SIG-M5 treated with dmso at 0.1 percent for 504 hours (cell line): Measurements from ENCODE around the gene ZNF554.
"Not testable (repeated sequence)": the region's sequence is repeated elsewhere in the genome, so short reads cannot be mapped to it uniquely, and the experiment has no call there.

Source experiments
- DNase-seq: peaks from one replicate; lab custom pipeline; 2025; ENCODE audit not compliant: unreplicated experiment; lab: John Stamatoyannopoulos, UW

The ZNF554 gene

DNA sequence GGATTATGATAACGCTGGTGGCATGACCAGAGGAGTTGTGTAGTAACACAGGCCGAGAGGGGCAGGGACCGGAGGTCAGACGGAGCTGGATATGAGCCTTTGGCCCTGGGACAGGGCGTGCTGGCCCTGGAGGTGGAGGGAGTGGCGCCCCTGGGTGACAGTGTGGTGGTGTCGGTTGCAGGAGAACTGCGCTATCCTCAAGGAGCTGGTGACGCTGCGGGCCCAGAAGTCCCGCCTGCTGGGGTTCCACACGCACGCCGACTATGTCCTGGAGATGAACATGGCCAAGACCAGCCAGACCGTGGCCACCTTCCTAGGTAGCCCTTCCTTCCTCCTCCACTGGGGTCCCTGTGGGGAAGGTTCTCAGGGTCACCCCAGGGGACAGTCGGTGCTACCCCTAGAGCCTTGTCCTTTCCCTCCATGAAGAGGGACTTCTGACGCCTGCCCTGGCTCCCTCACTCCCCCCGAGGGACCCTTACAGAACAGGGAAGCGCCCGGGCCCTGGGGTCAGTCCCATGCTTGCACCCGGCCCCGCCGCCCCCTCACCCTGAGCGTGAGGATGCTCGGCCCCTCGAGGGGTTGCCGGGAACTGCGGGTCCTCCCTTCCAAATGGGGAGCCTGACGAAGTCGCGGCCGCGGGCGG, 12.8 kb upstream of the ZNF554 start:
- DNase-seq: no peak

DNA sequence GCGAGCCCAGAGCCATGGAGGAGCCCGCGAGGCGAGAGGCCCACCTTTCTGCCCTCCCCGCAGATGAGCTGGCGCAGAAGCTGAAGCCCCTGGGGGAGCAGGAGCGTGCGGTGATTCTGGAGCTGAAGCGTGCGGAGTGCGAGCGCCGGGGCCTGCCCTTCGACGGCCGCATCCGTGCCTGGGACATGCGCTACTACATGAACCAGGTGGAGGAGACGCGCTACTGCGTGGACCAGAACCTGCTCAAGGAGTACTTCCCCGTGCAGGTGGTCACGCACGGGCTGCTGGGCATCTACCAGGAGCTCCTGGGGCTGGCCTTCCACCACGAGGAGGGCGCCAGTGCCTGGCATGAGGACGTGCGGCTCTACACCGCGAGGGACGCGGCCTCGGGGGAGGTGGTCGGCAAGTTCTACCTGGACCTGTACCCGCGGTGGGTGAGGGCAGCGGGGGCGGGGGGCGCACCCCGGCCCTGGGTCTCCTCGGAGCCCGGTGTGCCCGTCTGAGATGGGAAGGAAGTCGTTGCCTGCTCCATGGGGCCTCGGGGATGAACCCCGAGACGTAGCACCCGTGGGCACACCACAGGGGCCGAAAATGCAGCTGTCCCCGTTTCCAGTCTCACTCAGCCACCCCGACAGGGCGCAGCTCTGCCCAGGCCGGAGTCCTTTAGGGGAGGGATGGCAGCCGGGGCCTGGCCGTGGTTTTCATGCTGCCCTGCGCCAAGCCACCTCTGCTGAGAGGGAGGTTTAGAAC, 12.1 kb upstream of the ZNF554 start:
- DNase-seq: no peak

DNA sequence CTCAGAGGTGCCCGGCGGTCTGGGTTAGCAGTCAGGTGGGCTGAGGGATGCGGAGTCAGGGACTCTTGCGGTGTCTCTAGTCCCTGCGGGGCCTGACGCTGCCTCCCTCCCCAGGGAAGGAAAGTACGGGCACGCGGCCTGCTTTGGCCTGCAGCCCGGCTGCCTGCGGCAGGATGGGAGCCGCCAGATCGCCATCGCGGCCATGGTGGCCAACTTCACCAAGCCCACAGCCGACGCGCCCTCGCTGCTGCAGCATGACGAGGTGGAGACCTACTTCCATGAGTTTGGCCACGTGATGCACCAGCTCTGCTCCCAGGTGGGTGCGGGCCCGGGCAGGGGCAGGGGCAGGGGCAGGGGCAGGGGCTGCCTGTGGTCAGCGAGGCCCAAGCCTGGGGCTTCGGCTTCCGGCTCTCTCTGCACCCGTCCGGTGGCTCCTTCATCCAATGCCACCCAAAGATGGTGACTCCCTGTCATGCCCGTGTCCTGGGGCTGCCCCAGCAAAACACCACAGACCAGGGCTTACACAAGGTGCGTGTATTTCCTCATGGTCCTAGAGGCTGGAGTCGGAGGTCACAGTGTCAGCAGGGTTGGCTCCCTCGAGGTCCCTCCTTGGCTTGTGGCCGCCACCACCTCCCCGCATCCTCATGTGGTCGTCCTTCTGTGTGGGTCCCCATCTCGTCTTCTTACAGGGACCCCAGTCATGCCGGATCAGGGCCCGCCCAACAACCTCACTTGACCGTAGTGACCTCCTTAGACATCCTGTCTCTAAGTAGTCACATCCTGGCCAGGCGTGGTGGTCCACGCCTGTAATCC, 11.3 kb upstream of the ZNF554 start:
- no peak for DNase-seq

DNA sequence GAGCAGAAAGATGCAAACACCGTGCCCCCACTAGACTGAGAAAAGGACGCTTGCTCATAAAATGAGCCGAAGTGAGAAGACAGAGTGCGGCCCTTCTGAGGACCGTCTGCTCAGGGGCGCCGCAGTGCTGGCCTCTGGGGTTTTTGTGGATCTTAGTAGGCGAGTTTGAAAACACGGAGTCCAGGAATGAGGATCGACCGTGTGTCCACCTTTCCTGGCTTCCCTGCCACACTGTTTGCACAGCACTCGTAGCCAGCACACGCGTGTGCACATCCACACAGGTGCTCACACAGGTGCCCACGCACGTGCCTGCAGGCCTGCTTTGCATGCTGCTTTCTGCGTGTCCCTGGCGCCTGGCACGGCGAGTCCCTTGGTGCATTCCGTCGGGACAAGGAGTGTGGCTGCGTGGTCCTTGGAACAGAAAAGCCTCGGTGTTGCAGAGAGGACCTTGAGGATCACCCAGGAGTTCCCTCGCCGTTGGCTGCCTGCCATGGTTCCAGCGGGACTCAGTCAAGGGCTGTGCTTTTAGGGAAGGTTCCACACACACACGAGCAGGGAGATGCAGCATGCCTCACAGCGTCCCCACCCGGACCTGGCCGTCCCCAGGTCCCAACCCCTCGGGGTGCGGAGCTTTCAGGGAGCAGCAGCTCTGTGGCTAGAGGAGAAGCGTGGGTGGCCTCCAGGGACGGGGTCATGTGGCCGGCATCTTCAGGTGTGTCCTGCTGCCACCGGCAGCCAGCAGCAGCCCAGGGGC, 10.1 kb upstream of the ZNF554 start:
- no peak for DNase-seq

DNA sequence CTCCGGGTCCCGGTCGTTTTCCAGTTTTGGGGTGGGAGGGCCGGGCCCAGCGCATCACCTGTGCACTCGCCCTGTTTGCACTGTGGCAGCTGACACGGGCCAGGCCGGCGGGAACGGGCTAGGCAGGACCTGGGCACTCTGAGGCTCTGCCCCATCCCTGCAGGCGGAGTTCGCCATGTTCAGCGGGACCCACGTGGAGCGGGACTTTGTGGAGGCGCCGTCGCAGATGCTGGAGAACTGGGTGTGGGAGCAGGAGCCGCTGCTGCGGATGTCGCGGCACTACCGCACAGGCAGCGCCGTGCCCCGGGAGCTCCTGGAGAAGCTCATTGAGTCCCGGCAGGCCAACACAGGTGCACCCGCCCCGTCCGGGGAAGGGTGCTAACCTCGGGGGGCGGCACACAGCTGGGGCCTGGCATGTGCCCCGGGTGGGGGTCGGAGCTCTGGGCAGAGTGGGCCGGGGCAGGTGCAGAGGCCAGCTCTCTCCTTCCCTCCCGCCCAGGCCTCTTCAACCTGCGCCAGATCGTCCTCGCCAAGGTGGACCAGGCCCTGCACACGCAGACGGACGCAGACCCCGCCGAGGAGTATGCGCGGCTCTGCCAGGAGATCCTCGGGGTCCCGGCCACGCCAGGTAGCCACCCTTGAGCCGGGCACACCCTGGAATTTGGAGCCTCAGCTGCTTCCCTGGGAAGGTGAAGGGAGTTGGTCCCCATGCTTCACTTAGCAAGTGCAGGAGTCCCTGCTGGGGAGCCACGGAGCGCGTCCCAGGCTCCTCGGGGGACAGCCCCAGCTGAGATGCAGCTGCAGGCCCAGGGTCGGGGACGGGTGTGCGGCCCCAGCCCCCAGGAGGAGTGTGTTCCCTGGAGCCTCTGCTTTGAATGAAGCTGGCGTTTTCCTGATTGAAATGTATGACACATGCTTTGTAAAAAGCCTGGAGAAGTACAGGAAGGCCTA, 9.3 kb upstream of the ZNF554 start:
- no peak for DNase-seq

DNA sequence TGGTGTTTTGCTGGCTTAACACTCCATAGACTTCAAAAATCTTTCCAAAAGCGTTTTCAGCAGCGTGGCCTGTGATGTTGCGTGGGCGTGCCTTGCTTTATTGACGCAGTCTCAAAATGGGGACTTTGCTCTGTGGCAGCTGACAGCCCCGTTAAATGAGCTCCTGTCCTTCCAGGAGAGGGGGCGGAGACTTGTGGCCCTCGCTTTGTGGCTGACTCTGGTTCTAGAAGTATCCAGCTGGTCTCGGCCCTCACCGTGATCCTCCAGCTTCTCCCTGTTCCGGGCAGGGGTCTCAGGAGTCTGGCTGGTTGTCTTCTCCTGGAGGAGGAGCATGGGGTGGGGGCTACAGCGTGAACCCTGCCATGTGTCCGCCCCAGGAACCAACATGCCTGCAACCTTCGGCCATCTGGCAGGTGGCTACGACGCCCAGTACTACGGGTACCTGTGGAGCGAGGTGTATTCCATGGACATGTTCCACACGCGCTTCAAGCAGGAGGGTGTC, 8.4 kb upstream of the ZNF554 start:
- DNase-seq: no peak

DNA sequence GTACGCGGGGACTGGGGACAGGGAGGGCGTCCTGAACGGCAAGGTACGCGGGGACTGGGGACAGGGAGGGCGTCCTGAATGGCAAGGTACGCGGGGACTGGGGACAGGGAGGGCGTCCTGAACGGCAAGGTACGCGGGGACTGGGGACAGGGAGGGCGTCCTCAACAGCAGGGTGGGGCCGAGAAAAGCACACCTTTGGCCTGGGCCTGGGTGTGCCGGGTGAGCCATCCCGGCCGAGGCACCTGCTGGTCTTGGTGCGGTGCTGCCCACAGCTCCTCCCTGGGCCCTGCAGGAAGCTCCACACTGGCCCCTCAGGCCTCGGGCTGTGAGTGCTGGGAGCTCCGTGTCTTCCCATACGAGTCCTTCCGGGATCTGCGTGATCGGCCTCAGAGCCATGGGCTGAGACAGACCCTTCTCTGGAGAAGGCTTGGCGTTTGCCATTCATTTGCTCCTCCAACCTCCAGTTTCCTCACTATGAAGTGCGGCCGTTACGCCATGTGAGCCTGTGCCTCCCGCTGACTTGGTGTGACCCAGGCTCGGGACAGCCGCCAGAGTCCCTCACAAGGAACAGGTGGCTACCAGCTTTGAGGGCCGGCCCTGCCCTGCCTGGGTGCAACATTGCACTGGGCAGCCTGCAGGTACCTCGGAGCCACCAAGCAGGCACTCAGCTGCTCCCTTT, 7.8 kb upstream of the ZNF554 start:
- DNase-seq: no peak

DNA sequence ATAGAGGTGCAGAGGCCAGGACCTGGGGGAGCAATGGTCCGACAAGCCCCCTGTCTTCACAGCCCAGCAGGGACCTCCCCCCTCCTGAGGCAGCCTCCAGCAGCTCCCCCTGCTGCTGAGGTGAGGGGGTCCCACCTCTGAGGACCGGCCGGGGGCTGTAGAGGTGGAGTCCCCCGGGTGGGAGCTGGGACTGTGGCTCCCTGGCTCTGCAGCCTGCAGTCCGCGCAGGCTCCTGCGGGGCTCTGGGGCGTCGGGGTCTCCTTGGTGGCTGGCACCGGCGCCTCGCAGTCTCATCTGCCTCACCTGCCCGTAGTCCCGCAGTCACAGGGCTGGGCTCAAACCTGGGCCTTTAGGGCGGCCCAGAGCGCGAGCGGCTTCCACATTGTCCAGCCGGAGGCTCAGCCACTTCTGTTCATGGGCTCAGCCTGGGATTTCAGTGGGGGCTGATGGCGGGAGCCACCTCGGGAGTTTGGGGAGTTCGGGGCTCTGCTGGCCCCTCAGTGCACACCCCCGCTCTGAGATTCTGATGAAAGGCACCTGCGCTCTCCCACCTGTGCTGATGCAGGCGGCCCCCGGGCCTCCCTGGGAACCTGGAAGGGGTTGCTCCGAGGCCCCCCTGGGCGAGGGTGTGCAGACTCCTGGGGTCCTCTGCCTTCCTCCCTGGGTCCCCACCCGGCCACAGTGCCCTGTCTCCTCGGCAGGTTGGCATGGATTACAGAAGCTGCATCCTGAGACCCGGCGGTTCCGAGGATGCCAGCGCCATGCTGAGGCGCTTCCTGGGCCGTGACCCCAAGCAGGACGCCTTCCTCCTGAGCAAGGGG, 7.0 kb upstream of the ZNF554 start:
- no peak for DNase-seq

DNA sequence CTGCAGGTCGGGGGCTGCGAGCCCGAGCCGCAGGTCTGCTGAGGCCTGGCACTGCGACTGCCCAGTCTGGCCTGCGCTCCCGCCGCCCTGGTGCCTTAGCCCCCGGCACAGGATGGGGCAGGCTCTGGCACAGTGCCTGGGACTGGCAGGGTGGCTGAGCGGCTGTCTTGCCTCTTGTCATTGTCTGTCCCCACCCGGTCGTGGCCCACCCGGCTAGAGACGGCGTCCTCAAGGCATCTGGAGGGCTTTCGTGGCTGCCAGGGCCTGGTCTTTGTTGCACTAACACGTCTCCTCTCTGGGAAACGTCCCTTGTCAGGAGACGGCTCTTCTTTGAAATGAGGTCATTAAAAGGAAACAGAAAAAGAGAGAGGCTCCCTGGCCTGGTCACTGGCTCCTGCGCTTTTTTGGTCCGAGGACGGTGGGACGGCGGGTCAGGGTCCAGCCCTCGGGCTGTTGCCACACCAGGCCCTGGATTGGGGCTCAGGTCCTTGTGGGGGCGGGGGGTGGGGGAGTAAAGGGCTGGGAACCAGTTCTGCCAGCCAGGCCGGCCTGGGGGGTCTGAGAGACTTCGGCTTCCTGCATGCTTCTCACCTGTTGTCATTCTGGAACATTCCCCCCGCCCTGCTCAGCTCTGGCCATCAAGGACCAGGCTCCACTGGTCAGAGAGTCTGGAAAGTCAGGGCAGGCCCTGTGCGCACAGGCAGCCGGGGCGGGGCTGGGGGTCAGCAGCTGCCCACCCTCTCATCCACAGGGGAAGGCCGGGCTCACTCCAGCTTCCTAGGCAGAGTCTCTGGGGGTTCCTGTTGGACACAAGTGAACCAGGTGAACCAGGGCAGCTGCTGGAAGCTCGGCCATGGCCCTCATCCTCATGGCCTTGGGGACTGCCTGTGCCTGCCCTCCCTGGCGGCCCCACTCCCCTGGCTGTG, 6.2 kb upstream of the ZNF554 start:
- DNase-seq: no peak

DNA sequence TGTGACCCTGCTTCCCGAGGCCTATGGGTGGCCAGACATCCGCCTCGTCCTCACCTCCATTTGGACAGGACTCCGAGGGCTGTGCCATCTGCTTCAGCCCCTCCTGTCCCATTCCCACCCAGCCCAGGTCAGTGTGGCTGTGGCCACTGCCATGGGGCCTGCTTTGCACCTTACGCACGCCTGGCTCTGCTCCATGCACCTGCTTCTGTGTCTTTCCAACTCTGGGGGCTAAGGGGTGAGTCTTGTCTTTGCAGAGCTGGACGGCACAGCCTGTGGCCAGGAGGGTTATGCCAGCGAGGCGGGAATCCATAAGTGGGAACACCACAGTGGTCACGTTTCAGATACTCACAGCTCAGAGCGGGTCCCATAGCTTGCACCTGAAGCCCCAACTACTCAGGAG, 5.2 kb upstream of the ZNF554 start:
- DNase-seq: no peak

DNA sequence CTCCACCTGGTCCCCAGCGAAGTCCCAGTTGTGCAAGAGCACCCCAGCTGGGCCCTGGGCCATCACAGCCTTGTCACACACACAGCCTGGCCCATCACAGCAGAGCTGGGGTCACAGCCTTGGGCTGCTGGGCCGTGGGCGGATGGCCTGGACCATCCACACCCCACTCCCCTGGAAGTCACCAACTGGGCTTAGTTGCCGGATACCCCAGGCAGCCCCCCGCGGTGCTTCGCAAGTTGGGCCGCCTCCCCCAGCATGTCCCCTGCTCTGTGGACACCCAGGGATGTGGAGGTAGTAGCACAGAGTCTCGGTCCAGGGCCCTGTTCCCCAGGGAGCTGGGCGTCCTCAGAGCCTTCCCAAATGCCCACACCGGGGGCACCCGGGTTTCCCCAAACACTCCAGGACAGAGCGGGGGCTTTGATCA, 4.5 kb upstream of the ZNF554 start:
- no peak for DNase-seq

DNA sequence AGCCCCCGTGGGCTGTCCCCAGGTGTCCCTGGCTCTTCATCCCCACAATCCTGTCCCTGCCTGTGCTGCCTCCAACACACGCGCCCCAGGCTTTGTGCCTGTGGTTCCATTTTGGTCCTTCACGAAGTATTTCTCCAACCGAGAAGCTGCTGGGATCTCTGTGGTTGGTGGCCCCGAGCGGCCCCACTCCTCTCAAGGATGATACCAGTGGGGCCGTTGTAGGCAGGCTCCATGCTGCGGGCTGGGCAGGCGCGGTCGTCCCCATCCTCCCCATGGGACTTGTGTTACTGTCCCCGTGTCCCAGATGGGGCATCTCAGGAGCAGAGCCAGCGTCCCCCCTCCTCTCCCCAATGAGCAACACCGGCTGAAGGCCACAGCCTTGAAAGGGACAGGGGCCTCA, 3.7 kb upstream of the ZNF554 start:
- DNase-seq: no peak

DNA sequence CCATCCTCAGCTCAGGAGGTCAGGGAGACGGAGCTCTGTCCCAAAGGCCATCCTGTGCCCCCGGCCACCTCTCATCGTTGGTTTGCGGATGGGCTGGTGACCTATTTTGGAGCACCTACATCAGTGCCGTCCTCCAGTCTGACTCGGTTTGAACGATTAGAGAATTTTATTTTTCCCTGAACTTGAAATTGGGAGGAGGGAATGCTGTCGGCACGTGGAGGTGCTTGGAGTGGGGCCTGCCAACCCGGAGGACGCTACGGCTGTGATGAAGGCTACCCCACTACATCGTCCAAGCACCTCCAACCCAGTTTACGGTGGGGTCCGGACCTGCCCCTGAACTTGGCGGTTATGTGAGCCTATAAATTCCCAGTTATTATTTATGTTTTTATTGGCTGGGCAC, 3.0 kb upstream of the ZNF554 start:
- no peak for DNase-seq

DNA sequence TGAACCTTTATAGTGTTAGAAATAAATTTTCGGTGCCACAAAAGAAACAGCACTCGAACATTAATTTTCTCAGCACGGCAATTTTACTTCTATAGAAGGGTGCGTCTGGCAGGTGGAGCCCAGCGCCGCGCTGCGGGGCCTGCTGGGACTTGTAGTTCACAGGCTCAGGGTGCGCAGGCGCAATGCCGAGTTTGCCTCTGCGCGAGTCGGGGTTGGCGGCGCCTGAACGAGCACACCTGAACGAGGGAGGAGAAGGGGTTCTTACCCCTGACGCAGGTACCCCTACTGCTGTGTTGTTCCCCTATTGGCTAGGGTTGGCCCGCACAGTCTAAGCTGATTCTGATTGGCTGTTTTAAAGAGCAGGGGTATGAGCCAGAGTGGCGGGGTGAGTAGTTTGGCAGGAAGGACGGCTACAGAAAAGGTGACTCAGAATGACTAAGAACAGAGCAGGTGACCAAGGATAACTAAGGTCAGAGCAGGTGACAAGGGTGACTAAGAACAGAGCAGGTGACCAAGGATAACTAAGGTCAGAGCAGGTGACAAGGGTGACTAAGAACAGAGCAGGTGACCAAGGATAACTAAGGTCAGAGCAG, 2.3 kb upstream of the ZNF554 start:
- not testable (repeated sequence) for DNase-seq

DNA sequence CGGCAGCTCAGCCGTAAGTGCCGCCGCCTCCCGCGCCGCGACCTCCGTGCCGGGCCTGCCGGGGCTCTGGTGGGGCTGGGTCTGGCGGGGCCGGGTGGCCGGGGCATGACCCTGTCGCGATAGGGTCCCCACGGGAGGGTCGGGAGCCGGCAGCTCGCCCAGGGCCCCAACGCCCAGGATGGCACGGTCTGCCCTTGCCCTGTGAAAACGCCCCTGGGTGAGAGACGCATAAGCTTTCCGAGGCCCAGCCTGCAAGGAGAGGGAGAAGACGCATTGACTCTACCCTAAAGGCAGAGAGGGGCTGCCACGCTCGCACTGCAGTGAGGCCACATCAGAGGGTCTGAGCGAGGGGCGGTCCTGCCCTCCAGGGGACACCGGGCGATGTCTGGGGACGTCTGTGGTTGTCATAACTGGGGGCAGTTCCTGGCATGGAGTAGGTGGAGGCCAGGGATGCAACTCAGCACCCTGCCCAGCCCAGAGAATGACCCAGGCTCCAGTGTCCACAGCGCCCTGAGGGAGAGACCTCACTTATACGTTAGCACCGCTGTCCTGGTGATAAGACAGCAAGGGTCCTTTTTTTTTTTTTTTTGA, 539 bp downstream of the ZNF554 start:
- no peak for DNase-seq

DNA sequence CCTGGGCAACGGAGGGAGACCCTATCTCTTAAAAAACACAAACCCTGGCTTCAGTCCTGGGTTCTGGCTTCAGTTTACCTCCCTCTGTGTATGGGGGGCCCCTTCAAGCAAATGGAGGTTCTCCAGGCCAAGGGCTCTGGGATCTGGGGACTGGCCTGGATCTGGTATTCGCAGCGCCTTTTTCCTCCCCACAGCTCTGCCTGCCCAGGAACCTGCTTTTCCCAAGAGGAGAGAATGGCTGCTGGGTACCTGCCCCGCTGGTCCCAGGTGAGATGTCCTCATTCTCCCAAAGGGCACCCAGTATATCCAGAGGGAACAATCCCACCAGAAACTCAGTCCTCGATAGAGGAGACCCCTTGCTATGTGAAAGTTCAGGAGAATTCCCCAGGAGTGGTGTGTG, 3.2 kb downstream of the ZNF554 start:
- DNase-seq: no peak

DNA sequence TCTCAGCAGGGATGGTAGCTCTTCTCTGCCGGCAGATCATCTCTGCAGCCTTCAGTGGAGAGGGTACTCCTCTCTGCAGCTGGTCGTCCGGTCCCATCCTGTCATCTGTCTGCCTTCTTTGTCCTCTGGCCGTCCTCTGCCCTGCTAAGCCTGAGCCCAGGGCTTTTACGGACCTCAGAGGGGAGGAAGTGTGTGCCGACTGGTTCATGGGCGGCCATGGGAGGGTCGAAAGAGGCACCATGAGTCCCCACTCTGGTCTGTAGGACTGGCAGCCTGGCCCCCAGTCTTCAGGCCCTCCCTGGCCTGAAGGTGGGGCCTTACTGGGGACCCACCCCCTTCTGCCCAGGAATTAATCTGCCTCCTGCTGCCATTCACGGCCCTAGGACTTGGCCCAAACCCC, 4.0 kb downstream of the ZNF554 start:
- DNase-seq: no peak
